ENCODE measurements around the gene GRK3.

DNA sequence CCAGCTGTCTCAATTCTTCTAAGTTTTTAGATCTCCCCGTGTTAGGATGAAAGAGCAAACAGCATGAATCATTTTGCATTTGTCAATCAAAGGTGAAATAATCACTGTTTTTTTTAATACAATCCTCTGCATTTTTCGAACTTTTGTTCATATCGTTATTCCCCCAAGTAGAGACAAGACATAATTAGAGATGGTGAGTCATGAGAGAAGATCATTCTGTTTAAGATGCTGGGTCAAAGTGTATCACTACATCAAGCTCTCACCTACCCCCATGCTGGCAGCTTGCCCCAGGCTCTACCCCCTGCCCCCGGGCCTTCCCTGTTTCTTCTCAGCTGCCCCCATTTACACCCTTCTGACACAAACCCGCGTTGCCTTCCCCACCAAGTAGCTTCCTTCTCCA is 147.0 kb downstream of the GRK3 start:
- no peak for TF ChIP-seq EZH2 (IDR thresholded peaks at IDR 0.05; ENCODE audit: borderline replicate concordance, low read depth, low read length, poor library complexity, severe bottlenecking)
- TF ChIP-seq, protein P1, sequence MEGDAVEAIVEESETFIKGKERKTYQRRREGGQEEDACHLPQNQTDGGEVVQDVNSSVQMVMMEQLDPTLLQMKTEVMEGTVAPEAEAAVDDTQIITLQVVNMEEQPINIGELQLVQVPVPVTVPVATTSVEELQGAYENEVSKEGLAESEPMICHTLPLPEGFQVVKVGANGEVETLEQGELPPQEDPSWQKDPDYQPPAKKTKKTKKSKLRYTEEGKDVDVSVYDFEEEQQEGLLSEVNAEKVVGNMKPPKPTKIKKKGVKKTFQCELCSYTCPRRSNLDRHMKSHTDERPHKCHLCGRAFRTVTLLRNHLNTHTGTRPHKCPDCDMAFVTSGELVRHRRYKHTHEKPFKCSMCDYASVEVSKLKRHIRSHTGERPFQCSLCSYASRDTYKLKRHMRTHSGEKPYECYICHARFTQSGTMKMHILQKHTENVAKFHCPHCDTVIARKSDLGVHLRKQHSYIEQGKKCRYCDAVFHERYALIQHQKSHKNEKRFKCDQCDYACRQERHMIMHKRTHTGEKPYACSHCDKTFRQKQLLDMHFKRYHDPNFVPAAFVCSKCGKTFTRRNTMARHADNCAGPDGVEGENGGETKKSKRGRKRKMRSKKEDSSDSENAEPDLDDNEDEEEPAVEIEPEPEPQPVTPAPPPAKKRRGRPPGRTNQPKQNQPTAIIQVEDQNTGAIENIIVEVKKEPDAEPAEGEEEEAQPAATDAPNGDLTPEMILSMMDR (conservative IDR thresholded peaks at IDR 0.05; ENCODE audit: low read depth, low read length) = no peak

Measured in A673 (cell line).